ENCODE measurements around the gene L2HGDH. TPM values are rescaled to one million over a fixed set of nuclear protein-coding genes. Genes with fewer than 3 reads are reported as not detected.

The L2HGDH gene
- total and polyA plus RNA-seq, 2 experiments from 2014 or later: 5.8 to 9.7 TPM

DNA sequence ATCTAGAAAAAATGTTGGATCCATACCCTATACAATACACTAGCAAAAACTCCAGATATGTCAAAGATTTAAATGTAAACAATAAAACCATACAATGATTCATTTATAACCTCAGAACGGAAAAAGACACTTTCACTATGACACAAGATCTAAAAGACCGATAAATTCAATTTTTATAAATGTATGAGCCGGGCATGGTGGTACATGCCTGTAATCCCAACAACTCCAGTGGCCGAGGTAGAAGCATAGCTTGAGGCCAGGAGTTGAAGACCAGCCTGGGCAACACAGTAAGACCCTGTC is 78.1 kb downstream of the L2HGDH start:
- no peaks in the 10 kb centered on the region for H3K9me2 ChIP-seq (replicated peaks; ENCODE audit: insufficient read depth)

DNA sequence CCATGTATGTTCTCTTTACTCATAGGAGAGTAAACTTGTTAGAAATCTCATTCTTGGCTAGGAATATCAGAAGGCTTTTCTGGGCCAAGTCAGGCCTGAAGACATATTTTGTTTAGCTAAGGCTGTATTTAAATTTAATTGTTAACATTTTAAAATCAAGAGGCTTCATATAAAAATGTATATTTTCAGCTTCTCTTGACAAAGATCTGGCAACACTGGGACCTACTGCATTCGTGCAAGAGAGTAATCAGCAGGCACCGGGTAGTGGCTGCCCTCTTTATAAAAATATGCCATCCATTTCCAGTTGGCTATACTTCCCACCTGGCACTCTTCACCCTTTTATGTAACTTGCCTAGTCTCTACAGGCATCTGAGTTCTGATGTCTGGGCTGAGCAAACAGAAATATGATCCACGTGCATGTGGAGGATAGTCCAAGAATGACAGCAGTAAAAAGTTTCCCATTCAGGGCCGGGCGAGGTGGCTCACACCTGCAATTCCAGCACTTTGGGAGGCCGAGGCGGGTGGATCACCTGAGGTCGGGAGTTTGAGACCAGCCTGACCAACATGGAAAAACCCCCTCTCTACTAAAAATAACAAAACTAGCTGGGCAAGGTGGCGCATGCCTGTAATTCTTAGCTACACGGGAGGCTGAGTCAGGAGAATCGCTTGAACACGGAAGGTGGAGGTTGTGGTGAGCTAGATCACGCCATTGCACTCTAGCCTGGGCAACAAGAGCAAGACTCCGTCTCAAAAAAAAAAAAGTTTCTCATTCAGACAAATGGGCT is 78.7 kb downstream of the L2HGDH start:
- Histone ChIP-seq H3K4me3 (no peak overlapping the region), H3K36me3 (replicated peaks; ENCODE audit: insufficient read depth, low read depth) (no peaks in the 10 kb centered on the region), H3K27me3 (no peaks in the 10 kb centered on the region), H3K4me1 (ENCODE audit: insufficient read depth) (peaks cover 11% of the 10 kb centered on the region), H3K4me2 (no peak overlapping the region), H2AFZ (no peak overlapping the region), H3K9me3 (ENCODE audit: low read depth) (no peaks in the 10 kb centered on the region), H3K79me2 (peaks cover 23% of the 10 kb centered on the region), H4K20me1 (ENCODE audit: insufficient read depth, poor library complexity, severe bottlenecking) (peaks cover 12% of the 10 kb centered on the region), H3K9me2 (replicated peaks; ENCODE audit: insufficient read depth) (no peaks in the 10 kb centered on the region), H3K27ac (peak overlapping the region; percentile 94)
- 88% methylated on average over 14 of the region's 14 CpGs for WGBS (ENCODE audit: low lambda C conversion rate, missing lambda C conversion rate)
- TF ChIP-seq, protein P1, sequence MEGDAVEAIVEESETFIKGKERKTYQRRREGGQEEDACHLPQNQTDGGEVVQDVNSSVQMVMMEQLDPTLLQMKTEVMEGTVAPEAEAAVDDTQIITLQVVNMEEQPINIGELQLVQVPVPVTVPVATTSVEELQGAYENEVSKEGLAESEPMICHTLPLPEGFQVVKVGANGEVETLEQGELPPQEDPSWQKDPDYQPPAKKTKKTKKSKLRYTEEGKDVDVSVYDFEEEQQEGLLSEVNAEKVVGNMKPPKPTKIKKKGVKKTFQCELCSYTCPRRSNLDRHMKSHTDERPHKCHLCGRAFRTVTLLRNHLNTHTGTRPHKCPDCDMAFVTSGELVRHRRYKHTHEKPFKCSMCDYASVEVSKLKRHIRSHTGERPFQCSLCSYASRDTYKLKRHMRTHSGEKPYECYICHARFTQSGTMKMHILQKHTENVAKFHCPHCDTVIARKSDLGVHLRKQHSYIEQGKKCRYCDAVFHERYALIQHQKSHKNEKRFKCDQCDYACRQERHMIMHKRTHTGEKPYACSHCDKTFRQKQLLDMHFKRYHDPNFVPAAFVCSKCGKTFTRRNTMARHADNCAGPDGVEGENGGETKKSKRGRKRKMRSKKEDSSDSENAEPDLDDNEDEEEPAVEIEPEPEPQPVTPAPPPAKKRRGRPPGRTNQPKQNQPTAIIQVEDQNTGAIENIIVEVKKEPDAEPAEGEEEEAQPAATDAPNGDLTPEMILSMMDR (IDR thresholded peaks at IDR 0.05; ENCODE audit: poor library complexity): no peak
- TF ChIP-seq EZH2 (IDR thresholded peaks at IDR 0.05; ENCODE audit: borderline replicate concordance) (no peak), EZH2phosphoT487 (IDR thresholded peaks at IDR 0.05; ENCODE audit: low read depth, severe bottlenecking, unreplicated experiment) (no peak)
- DNase-seq (ENCODE audit: low spot score): no peak

More for the DNA sequence above, 78.1 kb downstream of the L2HGDH start:
- Histone ChIP-seq H3K9me3 (ENCODE audit: low read depth) (no peaks in the 10 kb centered on the region), H3K27me3 (no peaks in the 10 kb centered on the region), H4K20me1 (ENCODE audit: insufficient read depth, poor library complexity, severe bottlenecking) (peaks cover 10% of the 10 kb centered on the region), H3K4me1 (ENCODE audit: insufficient read depth) (peaks cover 11% of the 10 kb centered on the region), H3K27ac (no peak overlapping the region), H3K4me3 (no peak overlapping the region), H3K36me3 (replicated peaks; ENCODE audit: insufficient read depth, low read depth) (no peaks in the 10 kb centered on the region), H3K79me2 (peaks cover 18% of the 10 kb centered on the region), H3K4me2 (no peak overlapping the region), H2AFZ (no peak overlapping the region)
- no peak for DNase-seq (ENCODE audit: low spot score)
- TF ChIP-seq EZH2phosphoT487 (IDR thresholded peaks at IDR 0.05; ENCODE audit: low read depth, severe bottlenecking, unreplicated experiment) (no peak), EZH2 (IDR thresholded peaks at IDR 0.05; ENCODE audit: borderline replicate concordance) (no peak)
- TF ChIP-seq, protein P1 (IDR thresholded peaks at IDR 0.05; ENCODE audit: poor library complexity): no peak
- whole genome bisulfite sequencing (ENCODE audit: low lambda C conversion rate, missing lambda C conversion rate): 91% methylated on average over 4 of the region's 4 CpGs

DNA sequence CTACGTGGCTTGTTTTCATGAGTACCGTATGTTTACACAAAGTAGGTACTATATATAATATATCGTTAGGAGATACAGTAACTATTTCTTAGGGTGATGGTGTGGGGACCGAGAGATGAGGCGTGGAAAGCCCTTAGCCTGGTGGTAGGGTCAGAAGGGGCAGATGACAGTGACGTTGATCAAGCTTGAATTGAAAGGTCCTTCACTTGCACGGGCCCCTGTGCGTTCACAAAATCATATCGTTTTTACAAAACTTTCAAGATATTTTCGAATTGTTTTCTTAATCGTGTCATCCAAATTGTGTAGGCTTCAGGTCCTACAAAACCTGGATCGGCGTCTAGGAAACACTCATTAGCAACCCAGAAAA is 79.8 kb downstream of the L2HGDH start:
- TF ChIP-seq EZH2phosphoT487 (IDR thresholded peaks at IDR 0.05; ENCODE audit: low read depth, severe bottlenecking, unreplicated experiment) (no peak), EZH2 (IDR thresholded peaks at IDR 0.05; ENCODE audit: borderline replicate concordance) (no peak)
- TF ChIP-seq, protein P1 (IDR thresholded peaks at IDR 0.05; ENCODE audit: poor library complexity): no peak
- Histone ChIP-seq H3K27ac (peak overlapping the region; percentile 94), H2AFZ (peak overlapping the region; percentile 70), H3K36me3 (replicated peaks; ENCODE audit: insufficient read depth, low read depth) (no peaks in the 10 kb centered on the region), H3K4me3 (peak overlapping the region; percentile 43), H3K4me2 (peak overlapping the region; percentile 79), H4K20me1 (ENCODE audit: insufficient read depth, poor library complexity, severe bottlenecking) (peaks cover 17% of the 10 kb centered on the region), H3K79me2 (peaks cover 34% of the 10 kb centered on the region), H3K4me1 (ENCODE audit: insufficient read depth) (peaks cover 11% of the 10 kb centered on the region), H3K9me3 (ENCODE audit: low read depth) (no peaks in the 10 kb centered on the region), H3K9me2 (replicated peaks; ENCODE audit: insufficient read depth) (no peaks in the 10 kb centered on the region), H3K27me3 (no peaks in the 10 kb centered on the region)
- 35% methylated on average over 13 of the region's 13 CpGs for WGBS (ENCODE audit: low lambda C conversion rate, missing lambda C conversion rate)
- no peak for DNase-seq (ENCODE audit: low spot score)

Data from hepatocyte (in vitro differentiated cells).